M059J (cell line): ENCODE results near the gene SLC9A9. TPM values are rescaled to one million over a fixed set of nuclear protein-coding genes. Genes with fewer than 3 reads are reported as not detected.

Experiments
- DNase-seq: peaks from one replicate; pipeline ENCODE4 v3.0.0-alpha.2; 2012; ENCODE audit warnings: low read depth
- total RNA-seq: library from RNA; depleted of rRNA; stranded (reverse); fragments of >200 nt; shearing (Covaris generic); gene quantifications from 2 replicates; pipeline ENCODE4 v1.2.3, GENCODE V29; 2014

The SLC9A9 gene
- total RNA-seq, 1 experiment from 2014 or later = 0.10 TPM

DNA sequence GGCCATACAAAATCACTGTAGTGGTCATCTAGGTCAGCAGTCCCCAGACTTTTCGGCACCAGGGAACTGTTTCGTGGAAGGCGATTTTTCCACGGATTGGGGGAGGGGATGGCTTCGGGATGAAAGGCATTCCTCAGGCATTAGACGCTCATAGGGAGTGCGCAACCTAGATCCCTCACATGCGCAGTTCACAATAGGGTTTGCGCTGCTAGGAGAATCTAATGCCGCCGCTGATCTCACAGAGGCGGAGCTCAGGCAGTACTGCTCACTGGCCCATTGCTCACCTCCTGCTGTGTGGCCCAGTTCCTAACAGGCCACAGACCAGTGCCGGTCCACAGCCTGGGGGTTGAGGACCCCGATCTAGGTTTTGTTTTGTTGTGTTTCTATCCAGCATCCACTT, 200.1 kb downstream of the SLC9A9 start:
- no peak for DNase-seq

GRCh38 chr3:143644370-143645089, 203.7 kb downstream of the SLC9A9 start:
- peak; percentile 66 for DNase-seq

- DNase-seq = no peak
Measured at GRCh38 chr3:143643905-143644304, 204.4 kb downstream of the SLC9A9 start.

- DNase-seq = no peak
Measured at GRCh38 chr3:143640774-143641173, 207.5 kb downstream of the SLC9A9 start.

GRCh38 chr3:143637133-143637532, 211.1 kb downstream of the SLC9A9 start:
- DNase-seq = no peak

GRCh38 chr3:143634991-143635390, 213.3 kb downstream of the SLC9A9 start:
- DNase-seq = no peak

DNA sequence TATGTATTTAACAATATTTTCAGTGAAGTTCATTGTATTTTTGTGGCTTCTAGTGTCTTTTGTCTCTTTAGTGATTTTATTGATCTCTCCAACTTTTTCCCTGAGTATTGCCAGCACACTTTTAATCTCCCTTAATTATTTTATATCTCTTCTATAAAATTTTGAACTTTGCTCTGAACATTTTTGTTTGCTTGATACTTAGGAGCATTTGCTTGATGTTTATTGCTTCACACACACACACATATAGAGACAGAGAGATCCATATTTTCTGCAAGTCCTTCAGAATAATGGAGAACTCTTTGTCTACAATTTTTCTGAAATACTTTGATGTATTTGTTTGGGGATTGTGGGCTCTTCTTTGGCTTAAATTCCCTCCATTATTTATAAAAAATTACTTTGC, 213.8 kb downstream of the SLC9A9 start:
- no peak for DNase-seq

DNA sequence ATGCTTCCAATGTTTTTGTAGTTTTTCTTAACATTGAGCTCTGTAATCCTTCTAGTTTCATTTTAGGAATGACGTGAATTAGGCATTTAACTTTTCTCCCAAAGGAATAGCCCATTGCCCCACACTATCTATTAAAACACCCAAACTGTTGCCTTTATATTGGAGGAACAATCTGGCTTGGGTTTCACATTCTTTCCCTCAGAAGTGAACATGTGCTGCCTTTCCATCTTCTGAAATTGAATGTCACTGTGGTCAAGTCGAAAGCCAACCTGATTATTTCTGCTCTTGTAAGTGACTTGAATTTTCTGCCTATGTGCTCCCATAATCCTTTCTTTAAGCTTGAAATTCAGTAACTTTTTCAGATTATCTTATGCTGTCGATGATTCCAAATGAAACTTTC, 214.5 kb downstream of the SLC9A9 start:
- no peak for DNase-seq

DNA sequence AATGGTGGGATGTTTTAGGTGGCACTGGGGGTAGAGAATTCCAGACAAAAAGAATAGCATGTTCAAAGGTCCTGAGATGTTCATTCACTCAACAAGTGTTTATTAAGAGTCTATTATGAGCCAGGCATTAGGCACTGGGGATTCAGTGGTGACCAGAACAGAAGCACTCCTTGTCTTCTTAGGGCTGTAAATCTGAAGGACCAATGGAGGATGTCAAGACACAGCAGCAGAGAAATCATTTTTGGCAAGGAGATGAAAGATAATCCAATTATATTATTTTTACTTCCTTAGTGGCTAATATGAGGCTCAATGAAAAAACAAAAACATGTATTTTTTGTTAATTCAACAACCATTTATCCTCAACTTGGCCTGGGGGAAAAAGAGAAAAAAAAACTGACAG, 218.5 kb downstream of the SLC9A9 start:
- DNase-seq = no peak

- DNase-seq = peak; percentile 2
Measured at GRCh38 chr3:143628971-143629370, 219.3 kb downstream of the SLC9A9 start.

- DNase-seq = peak; percentile 7
Measured at GRCh38 chr3:143627336-143627735, 220.9 kb downstream of the SLC9A9 start.

GRCh38 chr3:143619231-143619630, 229.0 kb downstream of the SLC9A9 start:
- no peak for DNase-seq

GRCh38 chr3:143617050-143617449, 231.2 kb downstream of the SLC9A9 start:
- no peak for DNase-seq

DNA sequence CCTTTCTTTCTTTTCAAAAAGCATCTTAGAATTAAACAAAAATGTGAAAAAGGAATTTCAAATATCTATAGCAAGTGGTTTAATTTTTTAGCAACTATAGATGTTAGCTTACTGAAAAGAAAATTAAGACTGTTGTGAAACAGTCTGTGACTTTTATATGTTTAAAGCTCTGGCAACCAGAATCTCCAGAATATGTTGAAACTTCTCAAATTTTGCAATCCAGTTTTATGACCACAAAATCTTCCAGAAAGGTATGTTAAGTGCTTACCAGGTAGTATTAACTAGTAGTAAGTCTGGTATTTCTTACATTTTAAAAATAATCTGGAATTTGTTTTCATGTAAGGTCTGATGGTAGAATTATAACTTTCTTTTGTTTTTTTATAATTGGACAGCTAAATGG, 235.0 kb downstream of the SLC9A9 start:
- DNase-seq = no peak

GRCh38 chr3:143612541-143612940, 235.7 kb downstream of the SLC9A9 start:
- DNase-seq = no peak

- no peak for DNase-seq
Measured at GRCh38 chr3:143608966-143609365, 239.3 kb downstream of the SLC9A9 start.

DNA sequence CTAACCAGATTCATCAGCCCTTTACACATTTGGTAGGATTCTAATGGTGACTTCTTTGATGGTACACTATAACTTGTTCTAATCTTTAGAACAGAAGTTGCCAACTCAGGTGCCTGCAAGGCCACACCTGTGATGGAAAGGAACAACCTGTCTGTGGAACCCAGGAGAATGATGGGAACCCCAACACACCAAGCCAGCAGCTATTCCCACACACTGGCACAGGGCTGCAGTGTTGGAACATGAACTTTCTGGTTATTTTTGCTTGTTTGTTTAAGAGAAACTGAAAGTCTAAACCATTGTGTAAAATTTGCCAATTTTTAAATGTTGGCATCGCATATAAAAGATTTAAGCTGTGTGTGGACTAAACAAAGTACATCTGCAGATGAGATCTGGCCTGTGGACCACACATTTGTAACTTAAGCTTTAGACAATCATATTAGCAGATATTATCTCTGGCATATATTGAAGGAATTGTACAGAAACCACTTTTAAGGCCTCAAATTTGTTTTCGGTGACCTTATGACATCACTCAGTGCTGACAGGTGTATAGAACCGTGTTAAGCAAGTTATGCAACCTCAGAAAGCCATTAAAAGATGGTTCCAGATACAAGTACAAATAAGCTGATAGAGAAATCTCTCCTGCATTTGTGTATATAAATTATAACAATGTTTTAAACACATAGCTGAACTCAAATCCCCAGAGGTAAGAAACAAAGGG, 242.9 kb downstream of the SLC9A9 start:
- DNase-seq = no peak

DNA sequence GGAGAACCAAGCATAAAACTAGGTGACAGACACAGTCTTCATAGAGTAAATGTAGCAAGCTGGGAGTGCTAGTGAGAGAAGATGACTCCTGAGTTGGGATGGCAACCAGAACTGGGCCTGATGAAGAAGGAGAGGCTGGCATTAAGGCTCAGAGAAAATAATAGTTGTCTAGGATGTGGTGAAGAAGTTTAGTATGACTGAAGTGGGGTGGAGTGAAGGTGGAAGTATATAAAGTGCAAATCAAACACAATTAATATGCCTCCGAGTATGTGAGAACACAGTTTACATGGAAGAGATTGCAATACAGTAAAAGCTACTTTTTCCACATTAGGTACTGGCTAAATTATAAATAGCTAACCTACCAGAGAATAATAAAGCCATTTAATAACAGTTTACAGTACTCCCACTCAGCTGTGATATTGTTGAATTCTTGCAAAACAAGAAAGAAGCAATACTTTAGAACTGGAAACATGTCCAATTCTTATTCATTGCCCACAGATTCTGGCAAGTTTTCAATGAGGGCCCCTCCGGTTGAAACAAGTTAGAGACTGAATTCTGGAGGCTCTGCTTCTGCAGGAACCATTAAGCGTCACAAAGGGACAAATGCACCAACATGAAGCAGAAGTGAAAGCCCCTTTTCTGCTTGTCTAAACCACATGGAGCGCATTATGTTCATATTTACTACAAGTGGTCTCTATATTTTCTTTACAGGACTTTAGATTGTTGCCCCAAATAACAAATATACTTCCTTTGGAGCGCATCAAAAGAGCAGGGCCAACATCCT, 243.7 kb downstream of the SLC9A9 start:
- no peak for DNase-seq

DNA sequence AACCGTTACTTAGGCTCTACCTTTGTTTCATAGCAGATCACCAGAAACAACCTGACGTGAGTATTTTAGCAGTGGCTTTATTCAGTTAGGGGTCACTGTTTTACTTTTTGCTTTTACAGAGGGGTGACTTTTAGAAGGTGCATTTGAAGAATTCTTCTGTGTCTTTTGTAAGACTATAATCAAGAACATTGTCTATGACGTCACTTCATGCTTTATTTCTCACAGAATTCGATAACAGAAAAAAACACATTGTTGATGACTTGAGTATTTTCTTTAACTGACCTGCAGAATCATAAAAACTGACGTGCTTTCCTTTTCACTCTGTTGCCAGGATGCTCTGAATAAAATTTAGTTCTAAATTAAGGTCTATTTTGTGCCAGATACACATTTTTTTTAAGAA, 244.5 kb downstream of the SLC9A9 start:
- DNase-seq = no peak

GRCh38 chr3:143601723-143602484, 246.4 kb downstream of the SLC9A9 start:
- peak; percentile 43 for DNase-seq

DNA sequence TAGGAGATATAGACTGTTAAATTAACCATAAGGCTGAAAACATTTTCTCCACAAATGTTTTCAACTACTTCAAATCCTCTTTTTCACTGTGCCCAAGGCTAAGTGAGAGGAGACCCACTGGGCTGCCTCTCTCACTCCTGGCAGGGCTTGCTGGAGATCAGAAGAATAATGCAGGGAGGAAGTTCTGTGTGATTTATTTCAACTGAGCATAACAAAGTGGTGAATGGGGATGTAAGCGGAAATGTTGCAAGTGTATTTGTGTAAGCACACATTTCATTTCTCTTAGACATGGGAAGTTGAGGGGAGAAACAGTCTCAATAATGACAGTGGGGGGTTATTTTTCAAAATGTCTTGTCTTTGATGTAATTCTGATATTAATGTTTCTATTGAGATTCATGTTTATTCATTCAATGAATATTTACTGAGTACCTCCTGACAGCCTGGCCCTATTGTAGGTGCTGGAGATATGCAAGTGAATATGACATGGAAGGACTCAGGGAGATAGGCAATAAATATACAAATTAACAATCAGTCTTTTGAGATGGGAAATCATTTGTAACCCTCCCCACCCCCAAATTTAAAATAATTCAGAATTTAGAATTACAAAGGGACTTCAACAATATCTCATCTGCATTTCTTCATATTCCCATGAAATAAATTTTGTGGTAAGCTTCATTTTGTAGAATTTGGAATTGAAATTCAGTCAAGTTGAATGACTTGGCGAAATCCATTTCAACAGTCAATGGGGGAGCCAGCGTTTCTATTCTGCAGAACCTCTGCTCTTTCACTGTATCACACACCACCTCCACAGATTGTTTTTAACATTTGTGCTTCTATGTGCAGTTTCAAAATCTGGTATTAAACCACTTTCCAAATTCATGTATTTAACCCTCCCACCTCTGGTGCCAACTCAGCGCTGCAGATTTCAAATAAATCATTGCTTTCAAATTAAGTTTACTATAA, 247.2 kb downstream of the SLC9A9 start:
- DNase-seq = no peak
